GM12875 (cell line): ENCODE data around the gene DDX41.
A peak's percentile ranks its signal among the peaks of the same experiment; 100 is the strongest.

Experiments
- H3K4me3 ChIP-seq: one replicate; pipeline ENCODE4 v1.5.1; 2011; ENCODE audit warnings: low read depth, low read length, control low read depth
- CTCF ChIP-seq: IDR thresholded peaks from 2 replicates; pipeline ENCODE4 v1.5.1; 2011; ENCODE audit warnings: low read depth, mild to moderate bottlenecking, control low read depth, inconsistent platforms, low read length, moderate library complexity, borderline replicate concordance; ENCODE audit not compliant: insufficient read depth

DDX41 gene

GRCh38 chr5:177492841-177493240, 23.9 kb downstream of the DDX41 start:
- no peak for TF ChIP-seq CTCF
- H3K4me3 ChIP-seq, result no peak overlapping the region

GRCh38 chr5:177491983-177492746, 24.6 kb downstream of the DDX41 start:
- H3K4me3 ChIP-seq, result no peak overlapping the region
- TF ChIP-seq CTCF, result no peak

- H3K4me3 ChIP-seq, result no peak overlapping the region
- TF ChIP-seq CTCF, result peak; percentile 78
Observed at GRCh38 chr5:177491429-177491945, 25.3 kb downstream of the DDX41 start.

GRCh38 chr5:177490992-177491391, 25.8 kb downstream of the DDX41 start:
- H3K4me3 ChIP-seq, result no peak overlapping the region
- no peak for TF ChIP-seq CTCF

- H3K4me3 ChIP-seq, result no peak overlapping the region
- no peak for TF ChIP-seq CTCF
Observed at GRCh38 chr5:177490311-177490991, 26.3 kb downstream of the DDX41 start.

GRCh38 chr5:177489119-177489716, 27.5 kb downstream of the DDX41 start:
- peak; percentile 20; the same call in 1 of the 2 replicates for TF ChIP-seq CTCF
- H3K4me3 ChIP-seq, result no peak overlapping the region
